Retina (tissue), 1 donor: ENCODE measurements around the gene DLL3.

Source experiments
- DNase-seq: peaks from one replicate; pipeline ENCODE4 v3.0.0-alpha.2; 2016

DLL3 gene

GRCh38 chr19:39483141-39483540 lies 15.6 kb upstream of the DLL3 start:
- DNase-seq: peak; percentile 49

- no peak for DNase-seq
Measured at GRCh38 chr19:39489756-39490155, 9.0 kb upstream of the DLL3 start.

GRCh38 chr19:39492225-39492624 lies 6.5 kb upstream of the DLL3 start:
- no peak for DNase-seq

GRCh38 chr19:39492788-39493187 lies 6.0 kb upstream of the DLL3 start:
- DNase-seq: no peak

GRCh38 chr19:39494661-39495060 lies 4.1 kb upstream of the DLL3 start:
- DNase-seq: no peak

- no peak for DNase-seq
Measured at GRCh38 chr19:39496063-39496462, 2.7 kb upstream of the DLL3 start.

- no peak for DNase-seq
Measured at GRCh38 chr19:39497701-39497995, 1.1 kb upstream of the DLL3 start.

GRCh38 chr19:39497996-39498797 lies 550 bp upstream of the DLL3 start:
- DNase-seq: peak; percentile 93

GRCh38 chr19:39499932-39500331 lies 1.2 kb downstream of the DLL3 start:
- no peak for DNase-seq

- DNase-seq: no peak
Measured at GRCh38 chr19:39500543-39500942, 1.8 kb downstream of the DLL3 start.

GRCh38 chr19:39501340-39501739 lies 2.6 kb downstream of the DLL3 start:
- no peak for DNase-seq

- peak; percentile 86 for DNase-seq
Measured at GRCh38 chr19:39502640-39503417, 4.1 kb downstream of the DLL3 start.

GRCh38 chr19:39506598-39506943 lies 7.8 kb downstream of the DLL3 start:
- DNase-seq: no peak

- peak; percentile 88 for DNase-seq
Measured at GRCh38 chr19:39506944-39507714, 8.4 kb downstream of the DLL3 start.

- no peak for DNase-seq
Measured at GRCh38 chr19:39507715-39508364, 9.1 kb downstream of the DLL3 start.

- no peak for DNase-seq
Measured at GRCh38 chr19:39508629-39509028, 9.9 kb downstream of the DLL3 start.

- no peak for DNase-seq
Measured at GRCh38 chr19:39509233-39509632, 10.5 kb downstream of the DLL3 start.

- DNase-seq: no peak
Measured at GRCh38 chr19:39512988-39513387, 14.2 kb downstream of the DLL3 start.

GRCh38 chr19:39514840-39515550 lies 16.2 kb downstream of the DLL3 start, which contains the start of gene SELENOV:
Gene SELENOV, plus strand, starts transcription at chr19:39515139. Its CDS starts 74 bp downstream, at chr19:39515213.
- peak; percentile 54 for DNase-seq

- DNase-seq: peak; percentile 47
Measured at GRCh38 chr19:39515551-39516191, 16.9 kb downstream of the DLL3 start.

GRCh38 chr19:39516270-39516669 lies 17.5 kb downstream of the DLL3 start:
- no peak for DNase-seq

- DNase-seq: no peak
Measured at GRCh38 chr19:39517432-39517831, 18.7 kb downstream of the DLL3 start.
